RPMI8226 (cell line): Measurements from ENCODE around the gene DBN1.
A peak's percentile ranks its signal among the peaks of the same experiment; 100 is the strongest.
"Not testable (repeated sequence)": the region's sequence is repeated elsewhere in the genome, so short reads cannot be mapped to it uniquely, and the experiment has no call there.

Experiments
- DNase-seq: peaks from one replicate; pipeline ENCODE4 v3.0.0-alpha.2; 2015

DBN1 gene

DNA sequence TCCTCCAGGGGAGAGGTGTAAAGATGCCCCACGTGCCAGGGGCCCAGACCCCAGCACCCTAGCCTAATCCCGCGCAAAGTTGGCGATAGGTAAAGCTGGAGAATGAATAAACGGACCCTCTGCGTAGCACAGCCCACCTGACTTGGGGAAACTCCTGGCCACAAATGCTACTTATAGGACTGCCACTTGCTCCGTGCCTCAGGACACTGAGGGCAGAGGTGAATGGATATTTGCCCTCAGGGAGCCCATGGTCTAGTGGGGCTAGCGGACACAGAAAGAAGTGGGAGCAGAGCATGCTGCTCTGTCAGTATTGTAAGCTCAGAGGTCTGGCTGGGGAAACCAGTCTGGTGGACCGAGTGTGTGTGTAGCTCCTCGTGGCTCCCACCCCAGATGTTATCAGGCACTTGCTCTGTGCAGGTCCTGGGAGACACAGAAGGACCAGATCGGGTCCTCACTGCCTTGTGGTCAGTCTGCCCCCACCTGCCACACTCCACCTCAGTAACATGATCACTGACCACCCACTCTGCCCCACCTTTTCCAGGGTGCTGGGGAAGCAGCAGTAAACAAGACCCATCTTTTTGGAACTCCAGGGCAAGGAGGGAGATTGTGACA, 46.1 kb downstream of the DBN1 start:
- peak; percentile 32 for DNase-seq

DNA sequence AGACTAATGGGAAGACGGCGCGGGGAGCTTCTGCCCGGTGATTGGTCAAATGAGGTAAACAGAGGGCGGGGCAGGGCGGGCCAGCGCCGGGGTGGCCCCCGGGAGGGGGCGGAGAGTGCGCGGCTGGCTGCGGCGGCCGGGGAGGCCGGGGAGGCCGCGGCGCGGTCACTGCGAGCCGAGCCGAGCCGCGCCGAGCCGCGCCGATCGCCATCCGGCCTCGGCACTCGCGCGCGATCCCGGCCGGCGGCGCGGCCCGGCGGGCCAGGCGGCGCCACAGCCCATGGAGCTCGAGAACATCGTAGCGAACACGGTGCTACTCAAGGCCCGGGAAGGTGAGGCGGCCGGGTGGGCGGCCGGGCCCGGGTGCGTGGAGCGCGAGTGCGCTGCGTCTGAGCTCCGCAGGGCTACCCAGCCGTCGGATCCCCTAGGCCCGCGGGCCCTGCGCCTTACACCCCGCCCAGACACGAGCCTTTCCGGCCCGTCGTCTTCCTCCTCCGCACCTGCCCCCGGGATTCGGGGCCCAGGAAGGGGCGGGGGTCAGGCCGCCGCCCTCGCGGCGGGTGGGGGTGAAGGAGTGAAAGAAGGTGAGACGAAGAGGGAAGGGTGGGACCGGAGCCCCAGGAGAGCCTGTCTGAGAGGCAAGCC, 46.7 kb downstream of the DBN1 start, which contains the start of gene GRK6:
GRK6 (plus strand) TSS at position 111 of the 645 bp plus-strand sequence; CDS start at position 281, 170 bp downstream.
- DNase-seq: peak; percentile 72

DNA sequence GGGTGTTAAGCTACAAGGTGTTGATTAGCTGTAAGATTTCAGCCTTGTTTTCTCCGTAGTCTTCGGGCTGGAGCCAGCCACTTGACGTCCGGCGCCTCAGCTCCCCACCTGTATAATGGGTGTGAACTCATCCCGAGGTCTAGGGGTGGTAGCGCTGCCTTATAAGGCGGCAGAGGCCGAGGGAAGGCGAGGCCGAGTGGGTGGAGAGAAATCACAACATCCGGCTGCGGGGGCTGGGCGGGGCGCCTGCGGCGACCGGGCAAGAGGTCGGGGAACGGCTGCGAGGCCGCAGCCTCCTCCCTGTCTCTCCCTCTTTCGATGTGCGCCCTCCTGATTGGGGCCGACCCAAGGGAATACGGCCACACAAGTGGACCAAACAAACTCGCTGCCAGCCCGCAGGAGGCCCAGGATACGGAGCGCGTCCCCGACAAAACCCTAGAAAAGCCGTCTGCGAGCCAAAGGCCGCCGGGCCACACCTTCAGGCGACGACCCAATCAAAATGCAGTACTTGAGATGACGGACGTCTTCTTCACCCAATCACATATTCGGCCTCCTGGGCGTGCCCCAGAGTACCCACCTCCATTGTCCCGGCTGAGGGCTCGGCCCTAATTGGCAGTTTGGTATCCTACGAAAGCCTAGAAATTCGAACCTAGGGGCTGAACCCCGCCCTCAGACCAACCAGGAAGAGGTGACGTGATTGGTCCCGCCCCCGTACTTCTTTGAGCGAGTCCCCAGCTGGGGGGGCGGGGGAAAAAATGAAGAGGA, 47.5 kb downstream of the DBN1 start:
- peak; percentile 100 for DNase-seq

DNA sequence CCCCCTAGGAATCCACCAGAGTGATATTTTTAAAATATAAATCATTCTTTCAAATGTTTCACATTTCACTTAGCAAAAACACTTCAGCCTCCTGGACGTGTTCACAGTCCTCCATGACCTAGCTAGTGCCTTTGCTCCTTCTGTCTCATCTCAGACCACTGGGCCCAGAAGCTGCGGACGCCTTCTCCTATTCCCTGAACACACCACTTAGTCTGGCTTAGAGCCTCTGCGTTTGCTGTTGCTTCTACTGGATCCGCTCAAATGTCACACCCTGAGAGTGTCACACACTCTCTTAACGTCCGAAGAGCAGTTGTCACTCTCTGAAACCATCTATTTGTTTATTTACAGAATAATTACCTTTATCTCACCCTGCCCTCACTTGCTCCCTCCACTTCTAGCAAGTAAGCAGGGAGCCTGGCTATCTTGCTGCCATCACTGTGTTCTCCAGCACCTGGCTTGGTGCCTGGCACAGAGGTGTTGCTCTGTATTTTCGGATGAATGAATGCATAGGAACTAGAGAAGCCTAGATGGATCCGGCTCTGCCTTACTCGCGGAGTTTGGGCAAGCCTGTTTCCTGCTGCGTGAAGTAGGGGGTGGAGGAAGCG, 48.1 kb downstream of the DBN1 start:
- DNase-seq: no peak

DNA sequence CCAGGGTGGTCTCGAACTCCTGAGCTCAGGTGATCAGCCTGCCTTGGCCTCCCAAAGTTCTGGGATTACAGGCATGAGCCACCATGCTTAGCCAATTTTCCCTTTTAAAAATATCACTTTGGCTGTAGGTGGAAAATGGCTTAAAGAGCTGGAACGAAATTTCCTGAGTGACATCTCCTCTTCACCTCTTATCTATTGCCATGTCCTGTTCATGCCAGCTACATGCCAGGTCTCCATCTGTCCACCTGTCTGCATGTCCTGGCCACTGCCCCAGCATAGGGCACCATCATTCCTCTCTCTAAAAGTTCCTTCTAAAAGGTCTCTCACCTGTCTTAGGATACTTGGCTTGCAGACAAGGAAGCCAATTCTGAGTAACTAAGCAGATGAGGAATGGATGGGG, 49.8 kb downstream of the DBN1 start:
- no peak for DNase-seq

DNA sequence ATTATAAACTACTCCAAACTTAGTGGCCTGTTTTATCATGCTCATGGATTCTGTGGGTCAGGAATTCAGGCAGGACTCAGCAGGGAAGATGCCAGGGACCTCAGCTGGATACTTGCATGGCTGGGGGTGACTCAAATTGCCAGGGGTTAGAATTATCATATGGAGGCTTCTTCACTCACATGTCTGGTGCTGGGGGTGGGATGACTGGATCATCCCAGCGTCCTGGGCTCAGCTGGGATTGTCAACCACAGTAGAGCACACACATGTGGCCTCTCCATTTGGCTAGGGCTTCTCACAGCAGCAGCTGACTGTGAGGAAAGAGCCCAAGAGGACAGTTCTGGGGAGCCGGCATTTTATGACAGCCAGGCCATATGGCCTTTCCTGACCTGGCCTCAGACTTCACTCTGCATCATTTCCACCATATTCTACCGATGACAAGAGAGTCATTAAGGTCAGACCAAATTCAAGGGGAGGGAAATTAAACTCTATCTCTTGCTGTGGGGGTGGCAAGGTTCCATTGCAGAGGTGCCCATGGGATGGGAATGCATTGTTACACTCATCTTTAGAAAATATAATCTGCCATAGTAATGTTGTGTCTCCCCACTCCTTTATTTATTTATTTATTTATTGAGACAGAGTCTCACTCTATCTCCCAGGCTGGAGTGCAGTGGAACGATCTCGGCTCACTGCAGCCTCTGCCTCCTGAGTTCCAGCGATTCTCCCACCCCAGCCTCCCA, 52.2 kb downstream of the DBN1 start:
- DNase-seq: no peak

DNA sequence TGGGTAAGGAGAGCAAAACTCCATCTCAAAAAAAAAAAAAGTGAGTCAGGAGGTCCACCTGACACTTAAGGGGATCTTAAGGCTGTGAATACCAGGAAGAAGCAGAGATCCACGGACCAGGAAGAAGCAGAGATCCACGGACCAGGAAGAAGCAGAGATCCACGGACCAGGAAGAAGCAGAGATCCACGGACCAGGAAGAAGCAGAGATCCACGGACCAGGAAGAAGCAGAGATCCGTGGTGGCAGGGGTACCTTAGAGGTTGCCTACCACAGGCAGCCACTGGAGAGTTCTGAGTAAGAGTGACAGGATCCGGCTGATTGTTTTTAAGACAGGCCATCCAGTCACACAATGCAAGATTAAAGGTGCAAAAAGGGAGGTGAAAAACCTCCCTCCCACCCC, 53.0 kb downstream of the DBN1 start:
- DNase-seq: not testable (repeated sequence)

DNA sequence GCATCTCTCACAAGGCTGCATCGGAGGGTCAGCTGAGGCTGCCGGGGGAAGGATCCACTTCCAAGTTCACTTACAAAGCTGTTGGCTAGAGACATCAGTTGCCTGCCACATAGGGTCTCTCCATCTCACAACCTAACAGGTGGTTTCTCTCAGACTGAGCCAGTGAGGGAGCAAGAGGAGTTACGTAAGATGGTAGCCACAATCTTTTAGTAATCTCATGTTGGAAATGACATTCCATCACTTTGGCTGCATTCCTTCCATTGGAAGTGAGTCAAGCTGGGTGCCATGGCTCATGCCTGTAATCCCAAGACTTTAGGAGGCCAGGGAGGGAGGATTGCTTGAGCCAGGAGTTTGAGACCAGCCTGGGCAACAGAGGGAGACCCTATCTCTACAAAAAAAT, 54.4 kb downstream of the DBN1 start:
- DNase-seq: no peak

DNA sequence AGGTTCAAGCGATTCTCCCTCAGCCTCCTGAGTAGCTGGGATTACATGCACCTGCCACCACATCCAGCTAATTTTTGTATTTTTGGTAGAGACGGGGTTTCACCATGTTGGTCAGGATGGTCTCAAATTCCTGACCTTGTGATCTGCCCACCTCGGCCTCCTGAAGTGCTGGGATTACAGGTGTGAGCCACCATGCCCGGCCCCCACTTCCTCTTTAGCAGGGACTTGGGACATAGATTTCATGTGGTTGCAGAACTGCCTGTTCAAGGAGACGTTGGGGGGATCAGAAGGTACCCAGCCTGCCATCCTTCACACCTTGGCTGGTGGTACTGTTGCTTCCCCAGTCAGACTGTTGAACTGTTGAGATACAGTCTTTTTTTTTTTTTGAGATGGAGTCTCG, 56.4 kb downstream of the DBN1 start:
- DNase-seq: not testable (repeated sequence)

DNA sequence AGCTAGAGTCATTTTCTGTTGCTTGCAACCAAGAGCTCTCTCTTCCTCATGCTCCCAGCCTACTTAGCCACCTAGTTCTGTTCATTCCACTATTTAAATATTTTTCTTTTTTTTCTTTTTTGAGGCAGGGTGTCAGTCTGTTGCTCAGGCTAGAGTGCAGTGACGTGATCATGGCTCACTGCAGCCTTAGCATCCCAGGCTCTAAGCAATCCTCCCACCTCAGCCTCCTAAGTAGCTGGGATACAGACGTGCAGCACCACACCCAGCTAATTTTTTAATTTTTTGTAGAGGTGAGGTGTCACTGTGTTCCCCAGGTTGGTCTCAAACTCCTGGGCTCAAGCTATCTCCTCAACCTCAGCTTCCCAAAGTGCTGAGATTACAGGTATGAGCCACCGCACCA, 59.0 kb downstream of the DBN1 start:
- no peak for DNase-seq

DNA sequence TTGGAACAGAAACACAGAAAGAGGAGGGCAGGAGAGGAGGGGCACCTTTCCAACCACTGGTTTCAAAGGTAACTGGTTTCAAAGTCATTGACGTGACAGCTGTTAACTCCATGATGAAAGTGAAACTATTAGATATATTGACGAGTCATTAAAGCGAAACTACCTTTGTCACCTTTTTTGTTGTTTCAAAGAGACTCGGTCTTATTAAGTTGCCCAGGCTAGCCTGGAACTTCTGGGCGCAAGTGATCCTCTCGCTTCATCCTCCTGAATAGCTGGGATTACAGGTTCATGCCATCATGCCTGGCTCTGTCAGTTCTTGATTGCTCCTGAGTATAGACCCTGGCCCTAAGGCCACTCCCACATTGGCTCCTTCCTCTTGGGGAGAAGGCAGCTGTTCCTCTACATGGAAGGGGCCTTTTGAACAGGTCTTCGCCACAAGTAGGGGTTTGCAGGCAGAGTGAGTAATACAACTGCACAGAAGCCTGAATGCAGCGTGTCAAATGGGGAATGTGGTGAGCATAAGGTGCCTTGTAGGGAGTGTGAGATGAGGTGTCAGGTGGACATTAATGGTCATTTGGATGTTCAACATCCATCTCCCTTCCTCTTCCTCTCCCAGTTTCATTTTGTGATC, 60.7 kb downstream of the DBN1 start:
- DNase-seq: peak; percentile 88

DNA sequence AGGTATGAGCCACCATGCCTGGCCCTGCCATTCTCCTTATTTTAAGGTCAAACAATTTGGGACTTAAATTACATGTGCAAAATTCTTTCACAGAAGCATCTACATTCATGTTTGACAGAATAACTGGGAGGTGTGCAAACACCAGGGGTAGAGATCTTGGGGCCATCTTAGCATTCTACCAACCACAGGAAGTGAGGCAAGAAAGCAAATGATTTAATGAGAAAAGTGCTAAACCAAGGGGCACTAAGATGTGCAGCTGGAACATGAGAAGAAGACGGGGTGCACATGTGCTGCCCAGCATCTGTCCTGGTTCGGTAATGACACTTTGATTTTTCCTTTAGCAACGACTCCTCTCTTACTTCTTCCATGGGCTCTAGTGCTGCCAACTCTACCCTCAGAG, 62.9 kb downstream of the DBN1 start:
- no peak for DNase-seq

DNA sequence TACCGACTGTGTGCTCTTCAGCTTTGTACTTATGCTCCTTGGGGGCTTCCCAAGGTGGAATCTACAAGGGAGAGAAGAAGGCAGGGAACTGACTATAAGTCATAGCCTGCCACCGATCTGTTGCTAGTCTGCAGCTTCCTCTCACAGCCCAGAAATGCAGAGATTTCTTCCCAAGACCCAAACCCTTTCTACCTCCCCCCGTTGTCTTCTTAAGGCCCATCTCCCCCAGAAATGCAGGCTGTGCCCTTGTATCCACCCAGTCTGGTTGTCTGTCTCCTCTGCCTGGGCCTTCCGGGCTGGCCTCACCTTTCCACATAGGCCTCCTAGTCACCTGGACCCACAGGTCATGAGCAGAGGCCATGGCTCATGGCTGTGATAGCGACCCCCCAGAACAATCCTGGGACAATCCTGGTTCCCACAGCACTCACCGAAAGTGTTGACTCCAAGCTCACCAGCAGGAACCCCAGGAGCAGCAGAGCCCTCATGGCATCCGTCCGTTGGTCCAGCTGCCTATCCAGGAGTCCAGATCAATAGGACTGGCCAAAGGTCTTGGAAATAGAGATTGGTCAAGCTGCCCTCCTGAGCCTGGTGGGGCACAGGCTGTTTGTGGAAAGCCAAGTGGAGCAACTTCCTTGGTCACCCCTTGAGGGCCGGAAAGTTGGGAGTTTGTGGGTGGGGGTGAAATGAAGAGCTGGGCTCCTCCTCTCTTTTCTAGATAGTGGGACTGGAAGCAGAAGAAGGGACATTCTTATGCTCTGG, 64.2 kb downstream of the DBN1 start, which contains the start of gene F12:
F12 (minus strand) TSS at position 522 of the 759 bp plus-strand sequence; CDS start at position 485, 37 bp downstream.
- DNase-seq: no peak
